K562 (cell line): ENCODE data around the gene CSNK1A1. TPM values are rescaled to one million over a fixed set of nuclear protein-coding genes. Genes with fewer than 3 reads are reported as not detected.

ENCODE experiments used
- ATAC-seq: fragments of 200-7000 bp; cut with Tn5 transposase; 3 replicates; pipeline ENCODE4 v1.9.1; 2020; ENCODE audit warnings: moderate library complexity
- BruUV-seq: library from RNA; stranded (reverse); fragments of 400-500 nt; replicated peaks from 2 replicates; lab custom pipeline; 2021; lab: Mats Ljungman, UMichigan
- CTCF ChIA-PET: fragments of 300-600 bp; formaldehyde crosslinking; extraction: SDS; loops from one replicate; lab custom pipeline; 2021; ENCODE audit warnings: low intra/inter-chr PET ratio; lab: Yijun Ruan, JAX
- POLR2A ChIA-PET: fragments of 300-600, 350-650 bp; sonication (Branson Sonifier 250); formaldehyde crosslinking; extraction: SDS; loops from one replicate; lab custom pipeline; 2021; ENCODE audit warnings: antibody characterized with exemption, inconsistent platforms; lab: Yijun Ruan, JAX
- DNase-seq, 4 experiments: peaks; one replicate each; pipeline versions ENCODE4 v3.0.0 to v3.0.0-alpha.2; 2011 to 2018; ENCODE audit warnings: low spot score in 3 of 4, mixed read lengths in 3 of 4; ENCODE audit errors: extremely low read depth in 1 of 4
- FAIRE-seq: peaks from 2 replicates; lab custom pipeline; 2011; peaks lifted over from hg19 to GRCh38; lab: Jason Lieb, UNC
- H2AFZ ChIP-seq: 2 replicates; pipeline ENCODE4 v1.6.0; 2011; ENCODE audit warnings: low read depth, low read length, control low read depth, inconsistent platforms
- H3K27ac ChIP-seq: fragments of 200-600 bp; 3 replicates; pipeline ENCODE4 v1.8.0; 2011; ENCODE audit warnings: low read depth, mild to moderate bottlenecking, control low read depth, inconsistent platforms, low read length, moderate library complexity, mixed read lengths; ENCODE audit errors: extremely low read depth
- H3K27me3 ChIP-seq, 2 experiments: fragments of 300-600 bp in 1 of 2; 2 replicates in 1 of 2; 3 replicates in 1 of 2; pipeline versions ENCODE4 v1.6.0 to v1.8.0; 2011; ENCODE audit warnings: inconsistent platforms in 2 of 2, low read length in 2 of 2, mild to moderate bottlenecking in 1 of 2, mixed read lengths in 1 of 2, moderate library complexity in 1 of 2; ENCODE audit not compliant: control insufficient read depth in 2 of 2, insufficient read depth in 2 of 2
- H3K36me3 ChIP-seq: fragments of 300-600 bp; 3 replicates; pipeline ENCODE4 v1.8.0; 2011; ENCODE audit warnings: mild to moderate bottlenecking, low read length, inconsistent platforms; ENCODE audit not compliant: control insufficient read depth, insufficient read depth
- H3K4me1 ChIP-seq, 2 experiments: fragments of 200-600 bp in 1 of 2; replicated peaks in 1 of 2; 2 replicates in 1 of 2; 3 replicates in 1 of 2; pipeline versions ENCODE4 v1.5.1 to v1.8.0; 2011; ENCODE audit warnings: inconsistent platforms in 2 of 2, low read length in 2 of 2, mild to moderate bottlenecking in 1 of 2, mixed read lengths in 1 of 2, moderate library complexity in 1 of 2; ENCODE audit not compliant: control insufficient read depth in 2 of 2, insufficient read depth in 2 of 2
- H3K4me2 ChIP-seq: 2 replicates; pipeline ENCODE4 v1.6.1; 2011; ENCODE audit warnings: low read length, control low read depth, inconsistent platforms, mixed read lengths; ENCODE audit not compliant: insufficient read depth
- H3K4me3 ChIP-seq: fragments of 200-600 bp; sonication (generic), shearing (Covaris generic); 2 replicates; pipeline ENCODE4 v1.5.1; 2016; ENCODE audit warnings: control low read depth, inconsistent platforms
- H3K79me2 ChIP-seq: fragments of 200-600 bp; 3 replicates; pipeline ENCODE4 v1.8.0; 2011; ENCODE audit warnings: low read length, inconsistent platforms; ENCODE audit not compliant: control insufficient read depth, insufficient read depth
- H3K9ac ChIP-seq, 2 experiments: 2 replicates each; pipeline versions ENCODE4 v1.6.0 to v1.6.1; 2011; ENCODE audit warnings: low read depth in 2 of 2, low read length in 2 of 2, control low read depth in 1 of 2, inconsistent platforms in 1 of 2, mild to moderate bottlenecking in 1 of 2, mixed read lengths in 1 of 2; ENCODE audit not compliant: insufficient read depth in 1 of 2
- H3K9me1 ChIP-seq: one replicate; pipeline ENCODE4 v1.6.0; 2011; ENCODE audit warnings: inconsistent platforms, mild to moderate bottlenecking, low read length, moderate library complexity; ENCODE audit not compliant: control insufficient read depth, insufficient read depth
- H3K9me3 ChIP-seq: replicated peaks from 2 replicates; pipeline ENCODE4 v1.5.1; 2011; ENCODE audit warnings: low read depth, low read length, inconsistent platforms; ENCODE audit not compliant: control insufficient read depth, insufficient read depth
- H4K20me1 ChIP-seq: replicated peaks from 2 replicates; pipeline ENCODE4 v1.6.1; 2011; ENCODE audit warnings: low read length, inconsistent platforms, mixed read lengths; ENCODE audit not compliant: control insufficient read depth, insufficient read depth
- HDAC8 ChIP-seq: fragments of 450-650 bp; IDR thresholded peaks from 2 replicates; pipeline ENCODE4 v1.6.1; 2016; ENCODE audit warnings: mild to moderate bottlenecking, missing genetic modification characterization, moderate library complexity, missing compliant biosample characterization
- KDM5B ChIP-seq: fragments of 200-600 bp; sonication (generic); IDR thresholded peaks from 2 replicates; pipeline ENCODE4 v1.6.1; 2012; ENCODE audit warnings: low read depth, mild to moderate bottlenecking, moderate library complexity, low read length, control low read depth, inconsistent platforms; ENCODE audit not compliant: insufficient replicate concordance
- MCM3 ChIP-seq: fragments of 450-650 bp; IDR thresholded peaks from 2 replicates; pipeline ENCODE4 v1.6.1; 2016
- NFE2 ChIP-seq: IDR thresholded peaks from 2 replicates; pipeline ENCODE4 v1.6.1; 2014; ENCODE audit warnings: antibody characterized with exemption, low read depth
- NR2C2 ChIP-seq, 2 experiments: fragments of 200-800 bp in 1 of 2; sonication (Bioruptor generic) in 1 of 2; sonication (generic) in 1 of 2; formaldehyde crosslinking in 1 of 2; IDR thresholded peaks; 2 replicates each; pipeline versions ENCODE4 v1.6.1 to v1.8.0; 2016 to 2022; ENCODE audit warnings: mild to moderate bottlenecking in 1 of 2, missing compliant biosample characterization in 1 of 2, missing genetic modification characterization in 1 of 2, missing genetic modification reagents in 1 of 2
- PCBP2 ChIP-seq: fragments of 200-400 bp; formaldehyde crosslinking; IDR thresholded peaks from 2 replicates; pipeline ENCODE4 v1.6.1; 2018; ENCODE audit warnings: low read length, low read depth, mild to moderate bottlenecking, moderate library complexity; ENCODE audit not compliant: poor library complexity, severe bottlenecking
- SMAD1 ChIP-seq: fragments of 150-350 bp; IDR thresholded peaks from 2 replicates; pipeline ENCODE4 v1.6.1; 2014; ENCODE audit warnings: low read length, low read depth; ENCODE audit not compliant: partially characterized antibody
- SRSF7 ChIP-seq: fragments of 200-400 bp; formaldehyde crosslinking; optimal IDR thresholded peaks from 2 replicates; pipeline ENCODE3; 2017; ENCODE audit warnings: mild to moderate bottlenecking, low read depth, low read length
- YY1 ChIP-seq, 3 experiments: IDR thresholded peaks; 2 replicates each; pipeline ENCODE4 v1.6.1; 2011; ENCODE audit warnings: low read length in 2 of 3, mild to moderate bottlenecking in 2 of 3, moderate library complexity in 2 of 3, borderline replicate concordance in 1 of 3, control low read depth in 1 of 3, low read depth in 1 of 3; ENCODE audit not compliant: insufficient read depth in 3 of 3, insufficient replicate concordance in 2 of 3, control insufficient read depth in 1 of 3, insufficient read length in 1 of 3; ENCODE audit errors: extremely low read depth in 1 of 3
- ZNF76 ChIP-seq: fragments of 250-450 bp; sonication (Bioruptor Pico); IDR thresholded peaks from 2 replicates; pipeline ENCODE4 v1.4.0; 2020; ENCODE audit warnings: mild to moderate bottlenecking, moderate library complexity, borderline replicate concordance
- WGBS: fragments of 100-300 bp; shearing (Covaris generic); methylation state at CpG from one replicate; pipeline ENCODE4 v1.1.6; 2016; ENCODE audit warnings: low coverage, mixed read lengths; ENCODE audit not compliant: insufficient coverage; ENCODE audit errors: missing lambda C conversion rate; 5-methylcytosine and 5-hydroxymethylcytosine counted together
- in situ Hi-C: fragments of 300-500 bp; cut with MboI; formaldehyde crosslinking; loops from 4 replicates; pipeline ENCODE4 v1.15.0; 2018; ENCODE audit warnings: inconsistent platforms, mixed read lengths
- intact Hi-C: fragments of 100-400 bp; cut with micrococcal nuclease; formaldehyde crosslinking; loops from 2 replicates; pipeline ENCODE4 v1.14.2; 2022
- polyA plus RNA-seq, 8 experiments: library from polyadenylated mRNA; depleted of rRNA in 4 of 8; stranded (reverse) in 5 of 8; unstranded in 3 of 8; fragments of >200 nt; fragmentation: Nextera tagmentation in 2 of 8; fragmentation: Illumina TruSeq in 1 of 8; extraction: Ambion mirVana in 2 of 8; extraction: Trizol in 1 of 8; gene quantifications; 2 replicates each; pipeline versions ENCODE4 v1.2.1 to v1.2.3, GENCODE V29; 2011 to 2014; ENCODE audit warnings: inconsistent platforms in 1 of 8, missing spikeins in 1 of 8
- total RNA-seq, 7 experiments: library from RNA; depleted of rRNA in 6 of 7; stranded (reverse); fragments of >200 nt in 6 of 7; fragmentation: Illumina TruSeq in 2 of 7; extraction: Trizol in 2 of 7; gene quantifications; 2 replicates each; pipeline versions ENCODE4 v1.2.1 to v1.2.3, GENCODE V29; 2011 to 2021; ENCODE audit warnings: low replicate concordance in 1 of 7
- TF ChIP-seq, protein P1 (sequence below): fragments of 450-650 bp; IDR thresholded peaks from 2 replicates; pipeline ENCODE4 v1.6.1; 2017; ENCODE audit warnings: mild to moderate bottlenecking, moderate library complexity
- TF ChIP-seq, protein P2 (sequence below): fragments of 250-450 bp; sonication (Bioruptor Pico); IDR thresholded peaks from 2 replicates; pipeline ENCODE4 v1.9.0; 2021; ENCODE audit warnings: mild to moderate bottlenecking, inconsistent platforms
- TF ChIP-seq, protein P3 (sequence below): fragments of 250-450 bp; sonication (Bioruptor Pico); IDR thresholded peaks from 2 replicates; pipeline ENCODE4 v1.9.0; 2021; ENCODE audit warnings: mild to moderate bottlenecking
- TF ChIP-seq, protein P4 (sequence below): fragments of 200-400 bp; formaldehyde crosslinking; IDR thresholded peaks from 2 replicates; pipeline ENCODE4 v1.6.1; 2017; ENCODE audit warnings: mild to moderate bottlenecking, low read depth, low read length, moderate library complexity

CSNK1A1 gene
- total and polyA plus RNA-seq, 9 of the 15 experiments (the other 6 are each of a cell fraction or from before 2014, with no cell fraction given), result 49.1 to 196 (median 154) TPM

DNA sequence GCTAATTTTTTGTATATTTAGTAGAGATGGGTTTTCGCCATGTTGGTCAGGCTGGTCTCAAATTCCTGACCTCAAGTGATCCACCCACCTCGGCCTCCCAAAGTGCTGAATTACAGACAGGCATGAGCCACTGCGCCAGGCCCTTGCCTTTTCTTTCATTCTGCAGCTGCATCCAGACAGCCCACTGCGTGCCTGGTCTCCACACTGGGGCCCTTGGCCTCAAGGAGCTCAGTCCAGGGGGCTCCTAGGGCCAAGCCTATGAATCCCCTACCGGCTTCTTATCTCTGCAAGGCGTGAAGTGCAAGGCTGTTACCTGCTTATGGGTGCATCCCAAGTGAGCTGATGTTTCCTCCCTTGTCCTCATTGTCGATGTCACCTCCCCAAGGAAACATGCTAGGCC lies 78.8 kb downstream of the CSNK1A1 start:
- H3K9me3 ChIP-seq, result no peaks in the 10 kb centered on the region
- BruUV-seq, result no TSS peak
- intact Hi-C loops, result no loop called here
- peak overlapping the region in 1 of 2 experiments; percentile 62; a peak in 1 of 4 replicates for H3K9ac ChIP-seq
- no peak overlapping the region for H3K4me3 ChIP-seq
- 65% methylated on average over 7 of the region's 7 CpGs for WGBS
- H2AFZ ChIP-seq, result no peak overlapping the region
- ChIA-PET CTCF (no interaction called here), POLR2A (interaction anchor here (4.6 kb wide), 1 partner anchor 13 kb away, joined by 25 read pairs; no protein-coding TSS in a partner anchor)
- H3K9me1 ChIP-seq, result no peaks in the 10 kb centered on the region
- no peak overlapping the region for H3K27ac ChIP-seq
- in situ Hi-C loops, result no loop called here
- H3K4me1 ChIP-seq, result peaks cover 12% of the 10 kb centered on the region in 2 experiments; a peak in 4 of 5 replicates
- DNase-seq (no peak), ATAC-seq (no peak), FAIRE-seq (no peak)
- H4K20me1 ChIP-seq, result no peaks in the 10 kb centered on the region
- no peaks in the 10 kb centered on the region for H3K36me3 ChIP-seq
- H3K79me2 ChIP-seq, result no peaks in the 10 kb centered on the region
- H3K4me2 ChIP-seq, result no peak overlapping the region
- H3K27me3 ChIP-seq, result no peaks in the 10 kb centered on the region
- no peak for TF ChIP-seq YY1 (IDR thresholded peaks at IDR 0.05; ENCODE audit: borderline replicate concordance in 1 of 3, control insufficient read depth in 1 of 3, extremely low read depth in 1 of 3, insufficient read depth in 3 of 3, insufficient read length in 1 of 3, insufficient replicate concordance in 2 of 3, low read depth in 1 of 3, low read length in 2 of 3)
- TF ChIP-seq NFE2, result no peak
- TF ChIP-seq, protein P1, sequence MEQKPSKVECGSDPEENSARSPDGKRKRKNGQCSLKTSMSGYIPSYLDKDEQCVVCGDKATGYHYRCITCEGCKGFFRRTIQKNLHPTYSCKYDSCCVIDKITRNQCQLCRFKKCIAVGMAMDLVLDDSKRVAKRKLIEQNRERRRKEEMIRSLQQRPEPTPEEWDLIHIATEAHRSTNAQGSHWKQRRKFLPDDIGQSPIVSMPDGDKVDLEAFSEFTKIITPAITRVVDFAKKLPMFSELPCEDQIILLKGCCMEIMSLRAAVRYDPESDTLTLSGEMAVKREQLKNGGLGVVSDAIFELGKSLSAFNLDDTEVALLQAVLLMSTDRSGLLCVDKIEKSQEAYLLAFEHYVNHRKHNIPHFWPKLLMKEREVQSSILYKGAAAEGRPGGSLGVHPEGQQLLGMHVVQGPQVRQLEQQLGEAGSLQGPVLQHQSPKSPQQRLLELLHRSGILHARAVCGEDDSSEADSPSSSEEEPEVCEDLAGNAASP, result no peak
- TF ChIP-seq, protein P2, sequence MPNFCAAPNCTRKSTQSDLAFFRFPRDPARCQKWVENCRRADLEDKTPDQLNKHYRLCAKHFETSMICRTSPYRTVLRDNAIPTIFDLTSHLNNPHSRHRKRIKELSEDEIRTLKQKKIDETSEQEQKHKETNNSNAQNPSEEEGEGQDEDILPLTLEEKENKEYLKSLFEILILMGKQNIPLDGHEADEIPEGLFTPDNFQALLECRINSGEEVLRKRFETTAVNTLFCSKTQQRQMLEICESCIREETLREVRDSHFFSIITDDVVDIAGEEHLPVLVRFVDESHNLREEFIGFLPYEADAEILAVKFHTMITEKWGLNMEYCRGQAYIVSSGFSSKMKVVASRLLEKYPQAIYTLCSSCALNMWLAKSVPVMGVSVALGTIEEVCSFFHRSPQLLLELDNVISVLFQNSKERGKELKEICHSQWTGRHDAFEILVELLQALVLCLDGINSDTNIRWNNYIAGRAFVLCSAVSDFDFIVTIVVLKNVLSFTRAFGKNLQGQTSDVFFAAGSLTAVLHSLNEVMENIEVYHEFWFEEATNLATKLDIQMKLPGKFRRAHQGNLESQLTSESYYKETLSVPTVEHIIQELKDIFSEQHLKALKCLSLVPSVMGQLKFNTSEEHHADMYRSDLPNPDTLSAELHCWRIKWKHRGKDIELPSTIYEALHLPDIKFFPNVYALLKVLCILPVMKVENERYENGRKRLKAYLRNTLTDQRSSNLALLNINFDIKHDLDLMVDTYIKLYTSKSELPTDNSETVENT (CRISPR knock-in tag), result no peak
- no peak for TF ChIP-seq SRSF7
- TF ChIP-seq KDM5B, result no peak
- no peak for TF ChIP-seq NR2C2 (CRISPR knock-in tag; IDR thresholded peaks at IDR 0.05)
- TF ChIP-seq NR2C2 (tag; IDR thresholded peaks at IDR 0.05), result no peak
- no peak for TF ChIP-seq PCBP2
- TF ChIP-seq ZNF76 (CRISPR knock-in tag), result no peak
- TF ChIP-seq, protein P3, sequence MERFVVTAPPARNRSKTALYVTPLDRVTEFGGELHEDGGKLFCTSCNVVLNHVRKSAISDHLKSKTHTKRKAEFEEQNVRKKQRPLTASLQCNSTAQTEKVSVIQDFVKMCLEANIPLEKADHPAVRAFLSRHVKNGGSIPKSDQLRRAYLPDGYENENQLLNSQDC (CRISPR knock-in tag), result no peak
- TF ChIP-seq, protein P4, sequence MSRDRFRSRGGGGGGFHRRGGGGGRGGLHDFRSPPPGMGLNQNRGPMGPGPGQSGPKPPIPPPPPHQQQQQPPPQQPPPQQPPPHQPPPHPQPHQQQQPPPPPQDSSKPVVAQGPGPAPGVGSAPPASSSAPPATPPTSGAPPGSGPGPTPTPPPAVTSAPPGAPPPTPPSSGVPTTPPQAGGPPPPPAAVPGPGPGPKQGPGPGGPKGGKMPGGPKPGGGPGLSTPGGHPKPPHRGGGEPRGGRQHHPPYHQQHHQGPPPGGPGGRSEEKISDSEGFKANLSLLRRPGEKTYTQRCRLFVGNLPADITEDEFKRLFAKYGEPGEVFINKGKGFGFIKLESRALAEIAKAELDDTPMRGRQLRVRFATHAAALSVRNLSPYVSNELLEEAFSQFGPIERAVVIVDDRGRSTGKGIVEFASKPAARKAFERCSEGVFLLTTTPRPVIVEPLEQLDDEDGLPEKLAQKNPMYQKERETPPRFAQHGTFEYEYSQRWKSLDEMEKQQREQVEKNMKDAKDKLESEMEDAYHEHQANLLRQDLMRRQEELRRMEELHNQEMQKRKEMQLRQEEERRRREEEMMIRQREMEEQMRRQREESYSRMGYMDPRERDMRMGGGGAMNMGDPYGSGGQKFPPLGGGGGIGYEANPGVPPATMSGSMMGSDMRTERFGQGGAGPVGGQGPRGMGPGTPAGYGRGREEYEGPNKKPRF, result no peak
- TF ChIP-seq SMAD1, result no peak
- no peak for TF ChIP-seq MCM3
- no peak for TF ChIP-seq HDAC8 (tag)
